ENCODE data around the gene MED13L. TPM values are rescaled to one million over a fixed set of nuclear protein-coding genes. Genes with fewer than 3 reads are reported as not detected.

Gene MED13L
- total RNA-seq, 3 donors from 2014 or later, result 45.6 to 49.7 (median 47.5) TPM

DNA sequence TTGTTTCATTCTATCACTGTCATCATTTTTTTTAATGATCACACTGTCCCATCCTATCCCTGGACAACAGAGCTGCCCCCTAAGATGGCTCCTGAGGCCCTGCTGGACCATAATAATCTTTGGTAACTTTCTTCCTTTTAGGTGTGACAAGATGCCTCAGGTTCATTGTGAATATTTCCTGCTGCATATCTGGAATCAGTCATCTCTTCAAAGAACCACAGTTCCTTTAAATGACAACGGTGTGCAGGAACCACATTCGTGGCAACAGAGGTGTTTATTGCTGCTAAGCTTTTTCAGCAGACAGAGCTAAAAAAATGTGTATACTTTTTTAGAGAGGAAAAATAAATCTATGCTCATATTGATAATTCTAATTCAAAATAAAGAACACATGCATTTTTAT, 312.9 kb downstream of the MED13L start:
- Mint-ChIP-seq H3K27me3 (ENCODE audit: low read depth) (no peaks in the 10 kb centered on the region), H3K4me3 (no peak overlapping the region), H3K4me1 (ENCODE audit: low read depth) (peaks cover 5% of the 10 kb centered on the region), H3K36me3 (ENCODE audit: insufficient read depth) (peaks cover 47% of the 10 kb centered on the region), H3K9me3 (no peaks in the 10 kb centered on the region)
- ATAC-seq, result no peak
- no peak for DNase-seq

DNA sequence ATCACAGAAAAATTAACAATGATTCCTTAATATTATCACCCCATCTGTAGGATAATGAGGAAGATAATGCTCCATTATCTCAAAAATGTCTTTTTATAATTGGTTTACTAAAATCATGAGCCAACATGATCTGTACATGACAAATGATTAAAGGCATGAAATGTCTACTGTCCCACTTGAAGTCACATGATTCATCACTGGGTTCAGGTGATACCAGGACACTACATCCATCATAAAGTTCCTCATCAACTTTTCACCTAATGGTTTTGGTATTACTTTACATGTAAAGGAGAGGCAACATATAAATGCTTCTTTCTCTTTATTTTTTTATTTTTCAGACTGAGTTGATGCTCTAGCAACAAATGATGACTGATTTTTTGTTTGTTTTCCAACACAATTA, 313.3 kb downstream of the MED13L start:
- H3K4me1 Mint-ChIP-seq (ENCODE audit: low read depth), result peaks cover 5% of the 10 kb centered on the region
- no peaks in the 10 kb centered on the region for H3K27me3 Mint-ChIP-seq (ENCODE audit: low read depth)
- ATAC-seq (no peak), DNase-seq (no peak)
- no peaks in the 10 kb centered on the region for H3K9me3 Mint-ChIP-seq
- H3K36me3 Mint-ChIP-seq (ENCODE audit: insufficient read depth), result peaks cover 46% of the 10 kb centered on the region
- H3K4me3 Mint-ChIP-seq, result no peak overlapping the region

DNA sequence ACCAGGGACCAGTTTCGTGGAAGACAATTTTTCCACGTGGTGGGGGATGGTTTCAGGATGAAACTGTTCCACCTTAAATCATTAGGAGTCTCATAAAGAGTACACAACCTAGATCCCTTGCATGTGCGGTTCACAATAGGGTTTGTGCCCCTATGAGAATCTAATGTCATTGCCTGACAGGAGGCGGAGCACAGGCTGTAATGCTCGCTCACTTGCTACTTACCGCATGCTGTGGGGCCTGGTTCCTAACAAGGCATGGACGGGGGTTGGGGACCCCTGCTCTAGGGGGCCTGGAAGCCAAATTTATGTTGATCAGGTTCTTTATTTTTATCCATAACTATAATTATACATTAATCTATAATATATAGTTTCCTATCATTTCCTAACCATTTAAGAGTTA, 315.3 kb downstream of the MED13L start:
- no peak for ATAC-seq

DNA sequence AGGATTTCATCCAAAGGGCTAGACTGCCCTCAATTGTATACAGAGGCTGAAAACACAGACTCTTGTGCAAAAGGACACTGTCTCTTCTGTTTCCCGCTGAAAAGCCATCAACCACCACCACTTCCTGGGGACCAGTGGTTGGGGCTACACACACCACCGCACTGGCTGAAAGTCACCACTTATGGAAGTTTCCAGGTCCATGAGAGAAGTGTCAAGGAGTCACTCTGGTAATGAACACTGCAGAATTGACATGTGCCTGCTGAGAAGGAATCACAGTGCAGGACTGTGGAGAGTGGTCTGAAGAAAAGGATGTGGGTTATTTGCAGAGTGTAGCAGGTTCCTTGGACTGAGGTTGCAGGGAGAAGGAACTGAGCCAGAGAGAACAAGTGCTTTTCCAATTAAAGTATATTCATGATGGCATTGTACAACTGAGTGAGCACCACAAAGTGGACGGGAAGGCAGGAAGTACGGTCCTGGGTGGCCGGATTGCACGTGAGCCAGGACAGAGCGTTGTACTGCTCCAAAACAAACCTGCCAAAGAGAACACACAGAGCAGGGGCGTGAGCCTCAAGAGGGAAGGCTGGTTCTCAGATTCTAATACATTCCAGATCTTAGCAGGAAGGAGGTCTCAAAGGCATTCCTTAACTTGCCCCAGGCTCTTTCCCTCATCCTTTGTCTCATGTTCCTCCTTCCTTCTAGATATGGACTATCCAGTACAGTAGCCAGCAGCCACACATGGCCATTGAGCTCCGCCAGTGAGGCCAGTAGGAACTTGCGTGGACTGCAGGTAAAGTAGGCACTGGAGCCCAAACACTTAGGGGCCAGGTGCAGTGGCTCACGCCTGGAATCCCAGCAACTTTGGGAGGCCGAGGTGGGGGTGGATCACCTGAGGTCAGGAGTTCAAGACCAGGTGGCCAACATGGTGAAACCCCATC, 316.4 kb downstream of the MED13L start:
- H3K36me3 Mint-ChIP-seq (ENCODE audit: insufficient read depth), result peaks cover 31% of the 10 kb centered on the region
- no peaks in the 10 kb centered on the region for H3K9me3 Mint-ChIP-seq
- ATAC-seq, result peak in 1 of 2 donors; percentile 21
- H3K4me3 Mint-ChIP-seq, result no peak overlapping the region
- H3K27me3 Mint-ChIP-seq (ENCODE audit: low read depth), result no peaks in the 10 kb centered on the region
- no peak for DNase-seq
- peaks cover 5% of the 10 kb centered on the region for H3K4me1 Mint-ChIP-seq (ENCODE audit: low read depth)

More for the DNA sequence above, 315.3 kb downstream of the MED13L start:
- H3K36me3 Mint-ChIP-seq (ENCODE audit: insufficient read depth), result peaks cover 40% of the 10 kb centered on the region
- H3K4me3 Mint-ChIP-seq, result no peak overlapping the region
- DNase-seq, result no peak
- H3K4me1 Mint-ChIP-seq (ENCODE audit: low read depth), result peaks cover 5% of the 10 kb centered on the region
- H3K9me3 Mint-ChIP-seq, result no peaks in the 10 kb centered on the region
- no peaks in the 10 kb centered on the region for H3K27me3 Mint-ChIP-seq (ENCODE audit: low read depth)

DNA sequence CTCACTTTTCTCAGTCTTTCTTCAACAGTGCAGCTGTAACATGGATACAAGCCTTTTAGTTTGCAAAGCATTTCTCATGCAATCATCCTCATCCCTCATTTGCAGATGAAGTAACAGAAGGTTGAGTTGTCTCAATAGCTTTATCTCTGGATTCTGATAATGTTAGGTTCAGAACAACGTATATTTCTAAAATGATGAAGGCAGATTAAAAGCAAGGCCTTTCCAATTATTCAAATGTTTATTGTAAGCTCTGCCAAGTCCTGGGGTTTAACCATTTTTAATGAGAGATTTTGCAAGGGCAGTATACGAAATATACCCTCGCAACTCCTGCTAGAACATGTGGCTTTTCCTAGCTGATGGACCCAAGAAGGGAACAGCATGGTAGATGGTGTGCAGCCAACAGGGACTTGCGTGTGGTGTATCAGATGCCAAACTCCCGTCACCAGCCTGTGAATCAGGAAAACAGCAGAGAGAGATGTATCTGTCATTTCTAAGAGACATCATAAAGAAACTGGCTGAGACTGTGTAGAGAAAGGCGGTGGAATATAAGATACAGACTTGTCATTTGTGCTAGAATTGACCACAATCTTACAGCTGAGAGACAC, 319.7 kb downstream of the MED13L start:
- no peak for DNase-seq
- peaks cover 12% of the 10 kb centered on the region for H3K36me3 Mint-ChIP-seq (ENCODE audit: insufficient read depth)
- H3K27me3 Mint-ChIP-seq (ENCODE audit: low read depth), result no peaks in the 10 kb centered on the region
- no peaks in the 10 kb centered on the region for H3K9me3 Mint-ChIP-seq
- ATAC-seq, result no peak
- H3K4me1 Mint-ChIP-seq (ENCODE audit: low read depth), result no peaks in the 10 kb centered on the region
- no peak overlapping the region for H3K4me3 Mint-ChIP-seq

DNA sequence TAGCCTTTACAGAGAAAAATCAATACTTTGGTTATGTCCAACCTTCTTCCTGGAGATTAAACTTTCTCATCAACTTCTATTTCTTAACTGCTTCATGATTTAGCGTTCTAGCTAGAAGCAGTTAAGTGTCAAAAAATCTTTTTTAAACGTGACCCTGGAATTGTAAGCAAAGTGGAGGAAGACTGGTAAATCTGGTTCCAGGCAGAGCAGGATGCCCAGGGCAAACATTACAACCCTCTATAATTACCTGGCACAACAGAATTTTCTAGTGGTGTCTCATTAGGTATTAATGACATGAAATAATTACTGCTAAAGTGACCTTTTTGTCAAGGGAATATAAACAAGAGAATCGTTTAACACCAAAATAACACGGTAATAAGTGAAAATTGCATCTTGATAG, 320.8 kb downstream of the MED13L start:
- Mint-ChIP-seq H3K9me3 (no peaks in the 10 kb centered on the region), H3K36me3 (ENCODE audit: insufficient read depth) (peaks cover 12% of the 10 kb centered on the region), H3K4me1 (ENCODE audit: low read depth) (no peaks in the 10 kb centered on the region), H3K4me3 (no peak overlapping the region), H3K27me3 (ENCODE audit: low read depth) (no peaks in the 10 kb centered on the region)
- DNase-seq (no peak), ATAC-seq (no peak)

DNA sequence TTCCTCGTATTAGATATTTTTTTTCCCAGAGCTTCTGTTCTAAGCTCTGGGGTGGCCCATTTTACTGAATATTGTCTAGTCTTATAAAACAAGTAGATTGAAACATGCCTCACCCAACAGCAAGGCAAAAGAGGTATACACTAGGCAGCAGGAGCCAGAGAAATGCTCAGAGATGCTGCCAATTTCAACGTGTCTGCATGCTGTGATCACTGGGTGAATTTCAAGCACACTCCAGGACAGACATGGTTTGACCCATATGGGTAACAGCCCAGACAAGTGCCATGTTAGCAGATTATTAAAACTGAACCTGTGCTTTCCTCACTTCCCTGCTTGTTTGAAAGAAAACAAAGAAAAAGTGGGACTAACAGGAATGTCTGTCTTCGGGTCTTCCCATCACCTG, 321.3 kb downstream of the MED13L start:
- ATAC-seq, result no peak

DNA sequence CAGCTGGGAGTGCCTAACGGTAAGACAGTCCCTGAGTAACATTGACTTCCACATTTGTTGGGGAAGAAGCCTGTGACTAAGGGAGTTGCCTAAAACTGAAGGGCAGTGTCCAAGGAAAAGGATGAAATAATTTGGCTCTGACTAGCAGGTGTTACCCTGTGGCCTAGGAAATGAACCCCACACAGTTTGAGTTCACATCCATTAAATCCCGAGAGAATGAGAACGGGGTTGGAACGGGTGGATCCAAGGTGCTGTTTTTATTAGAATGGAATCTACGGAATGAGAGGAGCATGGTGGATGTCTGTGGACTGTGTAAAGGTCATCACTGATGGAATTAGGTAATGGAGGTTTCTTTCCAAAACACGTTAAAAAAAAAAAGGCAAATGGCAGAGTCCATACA, 324.0 kb downstream of the MED13L start:
- Mint-ChIP-seq H3K4me1 (ENCODE audit: low read depth) (no peaks in the 10 kb centered on the region), H3K27me3 (ENCODE audit: low read depth) (no peaks in the 10 kb centered on the region), H3K36me3 (ENCODE audit: insufficient read depth) (peaks cover 14% of the 10 kb centered on the region)

More for the DNA sequence above, 321.3 kb downstream of the MED13L start:
- Mint-ChIP-seq H3K9me3 (no peaks in the 10 kb centered on the region), H3K36me3 (ENCODE audit: insufficient read depth) (peaks cover 16% of the 10 kb centered on the region), H3K4me1 (ENCODE audit: low read depth) (no peaks in the 10 kb centered on the region), H3K27me3 (ENCODE audit: low read depth) (no peaks in the 10 kb centered on the region), H3K4me3 (no peak overlapping the region)
- no peak for DNase-seq

DNA sequence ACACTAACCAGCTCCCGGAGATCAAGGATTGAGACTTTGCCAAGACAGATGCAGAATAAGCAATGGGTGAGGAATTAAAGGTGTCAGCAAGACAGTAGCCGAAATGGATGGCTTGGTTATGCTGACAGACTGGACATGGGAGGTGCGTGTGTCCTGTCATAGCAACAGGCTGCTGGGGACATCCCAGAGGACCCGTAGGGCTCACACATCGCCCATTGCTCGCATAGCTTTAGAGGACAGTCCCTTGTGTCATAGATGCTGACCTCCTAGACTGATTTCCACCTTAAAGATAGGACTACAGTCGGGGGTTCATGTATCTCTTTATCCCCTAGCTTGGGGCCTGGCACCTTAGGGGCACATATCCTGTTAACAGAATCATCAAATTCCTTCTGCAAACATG, 324.5 kb downstream of the MED13L start:
- Mint-ChIP-seq H3K4me3 (no peak overlapping the region), H3K27me3 (ENCODE audit: low read depth) (no peaks in the 10 kb centered on the region), H3K9me3 (no peaks in the 10 kb centered on the region), H3K36me3 (ENCODE audit: insufficient read depth) (peaks cover 10% of the 10 kb centered on the region), H3K4me1 (ENCODE audit: low read depth) (no peaks in the 10 kb centered on the region)
- no peak for ATAC-seq
- no peak for DNase-seq

More for the DNA sequence above, 324.0 kb downstream of the MED13L start:
- ATAC-seq, result no peak
- H3K4me3 Mint-ChIP-seq, result no peak overlapping the region
- no peak for DNase-seq
- no peaks in the 10 kb centered on the region for H3K9me3 Mint-ChIP-seq

DNA sequence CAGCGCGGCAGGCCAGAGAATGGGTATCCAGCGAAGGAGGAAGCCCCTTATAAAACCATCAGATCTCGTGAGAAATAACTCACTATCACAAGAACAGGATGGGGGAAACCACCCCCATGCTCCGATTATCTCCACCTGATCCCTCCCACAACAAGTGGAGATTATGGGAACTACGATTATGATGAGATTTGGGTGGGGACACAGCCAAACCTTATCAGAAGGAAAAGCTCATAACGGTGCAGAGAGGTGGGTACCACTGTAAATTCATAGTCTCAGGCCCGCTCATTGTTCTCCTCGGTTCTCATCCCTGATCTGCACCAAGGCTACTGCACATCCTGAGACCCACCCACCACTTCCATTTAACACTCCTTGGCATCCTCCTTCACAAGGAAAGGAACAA, 326.5 kb downstream of the MED13L start:
- DNase-seq, result no peak
- H3K36me3 Mint-ChIP-seq (ENCODE audit: insufficient read depth), result peaks cover 10% of the 10 kb centered on the region
- no peak for ATAC-seq

DNA sequence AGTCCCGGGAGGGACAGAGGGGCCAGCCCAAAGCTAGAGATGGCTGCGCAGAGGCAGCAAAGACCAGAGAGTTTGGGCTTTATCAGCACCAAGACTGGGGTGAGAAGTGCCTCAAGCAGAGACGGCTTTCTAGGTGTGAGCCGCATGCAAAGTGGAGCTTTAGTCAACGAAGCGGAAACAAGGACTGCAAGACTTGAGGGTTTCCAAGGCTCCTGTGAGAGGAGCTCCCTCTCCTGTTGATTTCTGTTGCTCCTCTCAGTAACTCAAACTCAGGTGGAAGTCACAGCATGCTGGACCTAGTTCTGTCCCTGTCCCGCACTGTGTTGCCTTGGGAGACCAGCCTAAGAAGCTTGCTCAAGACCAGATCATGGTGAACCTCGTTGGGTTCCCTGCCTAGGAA, 327.8 kb downstream of the MED13L start:
- H3K36me3 Mint-ChIP-seq (ENCODE audit: insufficient read depth), result peaks cover 10% of the 10 kb centered on the region
- no peaks in the 10 kb centered on the region for H3K27me3 Mint-ChIP-seq (ENCODE audit: low read depth)
- ATAC-seq (no peak), DNase-seq (no peak)
- no peaks in the 10 kb centered on the region for H3K9me3 Mint-ChIP-seq
- no peak overlapping the region for H3K4me3 Mint-ChIP-seq
- no peaks in the 10 kb centered on the region for H3K4me1 Mint-ChIP-seq (ENCODE audit: low read depth)

More for the DNA sequence above, 326.5 kb downstream of the MED13L start:
- no peaks in the 10 kb centered on the region for H3K4me1 Mint-ChIP-seq (ENCODE audit: low read depth)
- H3K9me3 Mint-ChIP-seq, result no peaks in the 10 kb centered on the region
- H3K4me3 Mint-ChIP-seq, result no peak overlapping the region
- no peaks in the 10 kb centered on the region for H3K27me3 Mint-ChIP-seq (ENCODE audit: low read depth)

DNA sequence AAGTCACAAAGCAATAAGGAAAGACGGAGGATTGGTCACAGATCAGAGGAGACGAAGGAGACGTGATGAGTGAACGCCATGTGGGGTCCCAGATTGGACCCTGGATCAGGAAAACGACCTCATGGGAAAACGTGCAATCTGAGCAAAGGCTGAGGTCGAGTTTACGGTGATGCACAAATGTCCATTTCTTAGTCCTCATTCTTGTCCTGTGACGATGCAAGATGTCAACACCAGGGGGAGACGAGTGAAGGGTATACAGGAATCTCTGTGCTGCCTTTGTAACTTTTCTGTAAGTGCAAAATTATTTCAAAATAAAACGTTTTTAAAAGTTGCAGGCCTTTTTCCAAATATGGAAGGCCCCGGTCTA, 329.8 kb downstream of the MED13L start:
- DNase-seq (no peak), ATAC-seq (no peak)
- H3K9me3 Mint-ChIP-seq, result no peaks in the 10 kb centered on the region
- H3K4me1 Mint-ChIP-seq (ENCODE audit: low read depth), result no peaks in the 10 kb centered on the region
- no peak overlapping the region for H3K4me3 Mint-ChIP-seq
- peaks cover 10% of the 10 kb centered on the region for H3K36me3 Mint-ChIP-seq (ENCODE audit: insufficient read depth)
- H3K27me3 Mint-ChIP-seq (ENCODE audit: low read depth), result no peaks in the 10 kb centered on the region

DNA sequence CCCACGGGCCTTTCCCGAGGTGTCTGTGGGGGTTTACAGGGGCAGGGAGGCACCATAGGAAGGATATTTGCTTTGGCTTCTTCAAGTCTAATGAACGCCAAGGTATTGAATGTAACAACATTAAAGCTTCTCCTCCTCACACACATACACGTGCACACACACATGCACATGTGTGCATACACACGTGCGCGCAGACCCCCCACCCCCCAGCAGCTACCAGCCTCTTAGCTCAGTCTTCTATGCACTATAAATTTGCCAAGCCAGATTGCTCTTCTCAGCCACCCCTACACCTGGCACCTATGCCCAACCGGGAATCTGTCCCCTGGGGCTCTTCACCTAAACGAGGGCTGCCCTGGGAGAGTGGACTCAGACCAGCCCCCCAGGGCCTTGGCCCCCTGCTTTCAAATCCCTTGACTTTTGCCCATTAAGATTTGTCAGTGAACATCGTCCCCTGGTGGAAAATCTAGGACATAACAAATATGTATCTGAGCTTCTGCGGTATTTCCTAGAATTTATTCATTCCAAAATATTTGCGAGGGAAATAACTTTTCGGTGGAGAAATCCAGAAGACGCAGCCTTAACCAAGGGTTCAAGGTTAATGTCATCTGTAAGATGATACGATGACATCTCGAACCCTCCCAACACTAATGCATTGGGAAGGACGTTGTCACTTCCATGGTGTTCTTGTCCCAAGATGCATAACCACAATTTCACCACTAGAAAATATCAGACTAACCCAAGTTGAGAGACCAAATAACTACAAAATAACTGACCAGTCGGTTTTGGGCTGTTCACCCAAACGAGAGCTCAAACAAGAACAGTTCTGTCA, 330.4 kb downstream of the MED13L start:
- H3K9me3 Mint-ChIP-seq, result no peaks in the 10 kb centered on the region
- ATAC-seq (no peak), DNase-seq (no peak)
- H3K4me1 Mint-ChIP-seq (ENCODE audit: low read depth), result no peaks in the 10 kb centered on the region
- H3K27me3 Mint-ChIP-seq (ENCODE audit: low read depth), result peaks cover 2% of the 10 kb centered on the region
- H3K36me3 Mint-ChIP-seq (ENCODE audit: insufficient read depth), result peaks cover 10% of the 10 kb centered on the region
- no peak overlapping the region for H3K4me3 Mint-ChIP-seq

DNA sequence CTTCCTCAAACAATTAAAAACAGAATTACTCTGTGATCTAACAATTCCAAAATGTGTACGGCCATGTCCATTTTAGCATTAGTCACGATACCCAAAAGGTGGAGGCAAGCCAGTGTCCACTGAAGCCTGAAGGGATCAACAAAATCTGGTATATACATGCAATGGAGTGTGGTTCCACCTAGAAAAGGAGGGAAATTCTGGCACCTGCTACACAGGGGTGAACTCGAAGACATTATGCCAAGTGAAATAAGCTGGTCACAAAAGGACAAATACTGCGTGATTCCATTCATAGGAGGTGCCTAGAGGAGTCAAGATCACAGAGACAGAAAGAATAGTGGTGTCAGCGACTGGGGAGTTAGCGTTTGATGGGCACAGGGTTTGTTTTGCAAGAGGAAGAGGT, 331.4 kb downstream of the MED13L start:
- DNase-seq (no peak), ATAC-seq (no peak)
- no peak overlapping the region for H3K4me3 Mint-ChIP-seq
- peaks cover 4% of the 10 kb centered on the region for H3K36me3 Mint-ChIP-seq (ENCODE audit: insufficient read depth)
- H3K9me3 Mint-ChIP-seq, result no peaks in the 10 kb centered on the region
- H3K4me1 Mint-ChIP-seq (ENCODE audit: low read depth), result no peaks in the 10 kb centered on the region
- peaks cover 2% of the 10 kb centered on the region for H3K27me3 Mint-ChIP-seq (ENCODE audit: low read depth)
